GM18498 (cell line): Measurements from ENCODE around the gene PCSK7.
"Not testable (repeated sequence)": the region's sequence is repeated elsewhere in the genome, so short reads cannot be mapped to it uniquely, and the experiment has no call there.

ENCODE experiments used
- ATAC-seq: cut with Tn5 transposase; IDR thresholded peaks from one replicate; pipeline ENCODE4 v1.9.1; 2021; ENCODE audit warnings: mild to moderate bottlenecking, moderate library complexity; ENCODE audit not compliant: unreplicated experiment

The PCSK7 gene, protein sequence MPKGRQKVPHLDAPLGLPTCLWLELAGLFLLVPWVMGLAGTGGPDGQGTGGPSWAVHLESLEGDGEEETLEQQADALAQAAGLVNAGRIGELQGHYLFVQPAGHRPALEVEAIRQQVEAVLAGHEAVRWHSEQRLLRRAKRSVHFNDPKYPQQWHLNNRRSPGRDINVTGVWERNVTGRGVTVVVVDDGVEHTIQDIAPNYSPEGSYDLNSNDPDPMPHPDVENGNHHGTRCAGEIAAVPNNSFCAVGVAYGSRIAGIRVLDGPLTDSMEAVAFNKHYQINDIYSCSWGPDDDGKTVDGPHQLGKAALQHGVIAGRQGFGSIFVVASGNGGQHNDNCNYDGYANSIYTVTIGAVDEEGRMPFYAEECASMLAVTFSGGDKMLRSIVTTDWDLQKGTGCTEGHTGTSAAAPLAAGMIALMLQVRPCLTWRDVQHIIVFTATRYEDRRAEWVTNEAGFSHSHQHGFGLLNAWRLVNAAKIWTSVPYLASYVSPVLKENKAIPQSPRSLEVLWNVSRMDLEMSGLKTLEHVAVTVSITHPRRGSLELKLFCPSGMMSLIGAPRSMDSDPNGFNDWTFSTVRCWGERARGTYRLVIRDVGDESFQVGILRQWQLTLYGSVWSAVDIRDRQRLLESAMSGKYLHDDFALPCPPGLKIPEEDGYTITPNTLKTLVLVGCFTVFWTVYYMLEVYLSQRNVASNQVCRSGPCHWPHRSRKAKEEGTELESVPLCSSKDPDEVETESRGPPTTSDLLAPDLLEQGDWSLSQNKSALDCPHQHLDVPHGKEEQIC

GRCh38 chr11:117231842-117232091 is at the start of gene PCSK7:
PCSK7 (minus strand) TSS chr11:117232073; CDS start chr11:117229844, 2,229 bp downstream.
- no peak for ATAC-seq

- ATAC-seq = no peak
Measured at GRCh38 chr11:117281159-117281558, 49.3 kb upstream of the PCSK7 start.

DNA sequence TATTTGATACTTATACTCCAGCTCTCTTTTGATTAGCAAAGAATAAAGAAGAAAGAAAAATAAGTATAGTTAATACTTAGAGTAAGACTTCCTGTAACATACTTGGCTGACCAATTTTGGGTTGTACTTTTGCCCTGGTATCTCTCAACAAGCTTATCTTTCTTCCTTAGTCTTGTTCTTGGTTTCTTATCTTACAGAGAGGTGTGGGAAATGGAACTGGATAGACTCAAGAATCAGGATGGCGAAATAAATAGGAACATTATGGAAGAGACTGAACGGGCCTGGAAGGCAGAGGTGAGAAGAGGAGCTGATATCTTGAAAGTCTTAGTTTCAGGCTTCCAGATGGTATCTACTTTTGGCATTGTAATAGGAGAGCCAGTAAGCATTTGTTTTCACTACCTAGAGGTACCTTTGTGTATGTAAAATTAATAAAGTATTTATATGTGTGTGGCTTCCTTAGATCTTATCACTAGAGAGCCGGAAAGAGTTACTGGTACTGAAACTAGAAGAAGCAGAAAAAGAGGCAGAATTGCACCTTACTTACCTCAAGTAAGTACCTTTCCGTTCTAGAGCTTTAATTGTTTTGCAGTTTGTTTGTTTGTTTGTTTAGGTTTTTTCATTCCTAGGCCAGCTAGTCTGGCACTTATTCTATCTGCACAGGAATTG is 48.0 kb upstream of the PCSK7 start:
- ATAC-seq = no peak

DNA sequence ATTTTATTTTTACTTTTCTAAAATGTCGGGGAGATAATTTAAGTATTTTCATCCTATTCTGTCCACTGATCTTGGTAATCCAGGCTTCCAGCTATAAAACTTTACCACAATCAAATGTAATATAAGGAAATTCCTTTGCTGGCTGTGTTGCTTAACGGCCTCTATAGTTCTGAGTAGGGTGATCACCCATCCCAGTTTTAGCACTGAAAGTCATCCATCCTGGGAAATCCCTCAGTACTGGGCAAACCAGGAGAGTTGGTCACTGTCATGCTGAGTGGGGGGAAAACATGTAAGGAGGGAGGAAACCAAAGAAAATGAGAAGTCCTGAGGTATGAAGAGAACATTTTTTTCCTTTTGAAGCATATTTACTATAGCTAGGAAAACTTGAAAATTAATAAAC is 46.5 kb upstream of the PCSK7 start:
- no peak for ATAC-seq

DNA sequence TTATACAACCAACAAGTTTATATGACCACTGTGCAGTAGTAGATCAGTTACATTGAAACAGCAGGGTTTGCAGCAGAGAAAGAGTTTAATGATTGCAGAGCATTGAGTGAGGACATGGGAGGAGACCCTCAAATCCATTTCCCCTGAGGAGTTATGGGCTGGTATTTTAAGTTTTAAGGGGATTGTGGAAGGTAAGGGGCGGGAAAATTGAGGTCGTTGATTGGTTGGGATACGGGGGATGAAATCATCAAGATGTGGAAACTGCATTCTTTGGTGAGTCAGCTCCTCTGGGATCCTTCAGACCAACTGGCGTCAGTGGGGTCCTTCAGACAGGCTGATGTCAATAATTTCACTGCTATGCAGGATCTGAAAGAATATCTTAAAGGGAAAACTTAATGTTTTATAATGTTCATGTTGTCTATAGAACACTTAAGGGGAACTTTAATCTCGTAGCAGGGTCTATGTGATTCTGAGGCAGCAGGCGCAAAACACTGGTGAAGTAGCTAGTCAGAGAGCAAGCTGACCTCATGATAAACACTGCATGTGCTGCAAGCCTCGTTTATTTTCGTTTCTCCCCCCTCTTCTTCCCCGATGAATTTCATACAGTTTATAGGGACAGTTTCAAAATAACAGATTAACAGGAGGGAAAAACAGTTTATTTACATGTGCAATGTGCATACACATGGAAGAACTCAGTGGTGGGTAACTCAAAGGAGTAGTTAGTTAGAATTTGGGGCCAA is 41.8 kb upstream of the PCSK7 start:
- ATAC-seq = no peak

DNA sequence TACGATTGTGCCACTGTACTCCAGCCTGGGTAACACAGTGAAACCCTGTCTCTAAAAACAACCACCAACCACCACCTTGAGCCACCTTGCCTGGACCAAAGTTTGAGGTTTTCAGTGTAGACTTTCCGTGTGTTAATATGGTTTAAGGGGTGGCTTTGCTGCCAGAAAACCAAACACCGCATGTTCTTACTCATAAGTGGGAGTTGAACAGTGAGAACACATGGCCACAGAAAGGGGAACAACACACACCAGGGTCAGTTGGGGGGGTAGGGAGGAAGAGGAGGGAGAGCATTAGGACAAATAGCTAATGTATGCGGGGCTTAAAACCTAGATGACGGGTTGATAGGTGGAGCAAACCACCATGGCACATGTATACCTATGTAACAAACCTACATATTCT is 40.3 kb upstream of the PCSK7 start:
- ATAC-seq = not testable (repeated sequence)

GRCh38 chr11:117271208-117271607 is 39.3 kb upstream of the PCSK7 start:
- no peak for ATAC-seq

DNA sequence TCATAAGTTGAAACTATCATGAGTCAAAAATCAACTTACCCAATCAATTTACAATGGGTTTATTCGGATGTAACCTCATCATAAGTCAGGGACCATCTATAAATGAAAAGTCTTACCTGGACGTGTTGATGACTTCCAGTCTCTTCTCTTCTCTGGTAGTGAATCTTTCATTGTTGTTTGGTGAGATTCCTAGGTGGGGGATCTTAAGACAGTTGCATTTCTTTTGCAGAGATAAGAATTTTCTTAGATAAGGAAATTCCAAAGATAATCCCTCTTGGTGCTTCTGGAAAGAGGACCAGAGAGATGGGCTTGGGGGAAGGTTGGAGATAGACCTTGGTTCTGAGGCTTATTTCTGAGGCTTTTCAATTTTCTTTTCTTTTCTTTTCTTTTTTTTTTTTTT is 38.0 kb upstream of the PCSK7 start:
- no peak for ATAC-seq

DNA sequence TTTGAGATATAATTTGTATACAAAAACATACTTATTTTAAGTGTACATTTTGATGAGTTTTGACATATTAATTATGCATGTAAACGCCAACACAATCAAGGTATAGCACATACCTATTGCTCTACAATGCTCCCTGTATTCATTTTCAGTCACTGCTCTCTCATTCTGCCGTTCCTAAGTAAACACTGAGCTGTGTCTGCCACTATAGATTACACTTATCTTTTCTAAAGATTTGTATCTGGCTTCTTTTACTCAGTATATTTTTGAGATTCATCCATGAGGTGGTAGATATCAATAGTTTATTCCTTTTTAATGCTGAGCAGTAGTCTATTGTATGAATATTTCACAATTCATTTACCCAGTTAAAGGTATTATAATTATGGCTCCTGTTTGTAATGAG is 33.9 kb upstream of the PCSK7 start:
- ATAC-seq = no peak

DNA sequence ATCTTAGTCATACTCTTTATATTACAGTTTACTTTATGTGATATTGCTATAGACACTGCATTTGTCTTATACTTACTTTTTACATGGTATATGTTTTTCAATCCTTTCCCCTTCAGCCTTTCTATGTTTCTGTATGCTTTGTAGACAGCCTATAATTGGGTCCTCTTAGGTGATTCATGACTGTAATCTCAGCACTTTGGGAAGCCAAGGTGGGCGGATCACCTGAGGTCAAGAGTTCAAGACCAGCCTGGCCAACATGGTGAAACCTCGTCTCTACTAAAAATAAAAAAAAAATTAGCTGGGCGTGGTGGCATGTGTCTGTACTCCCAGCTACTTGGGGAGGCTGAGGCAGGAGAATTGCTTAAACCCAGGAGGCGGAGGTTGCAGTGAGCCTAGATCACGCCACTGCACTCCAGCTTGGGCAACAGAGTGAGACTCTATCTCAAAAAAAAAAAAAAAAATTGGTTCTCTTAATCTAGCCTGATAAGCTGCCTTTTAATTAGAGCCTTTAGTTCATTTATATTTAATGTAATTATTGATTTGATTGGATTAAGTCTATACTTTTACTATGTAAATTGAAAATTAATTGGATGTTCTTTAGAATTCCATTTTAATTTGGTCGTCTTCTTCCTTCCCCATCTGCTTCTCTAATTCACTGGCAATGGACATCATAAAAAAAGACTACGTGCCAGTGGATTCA is 32.9 kb upstream of the PCSK7 start:
- ATAC-seq = not testable (repeated sequence)

DNA sequence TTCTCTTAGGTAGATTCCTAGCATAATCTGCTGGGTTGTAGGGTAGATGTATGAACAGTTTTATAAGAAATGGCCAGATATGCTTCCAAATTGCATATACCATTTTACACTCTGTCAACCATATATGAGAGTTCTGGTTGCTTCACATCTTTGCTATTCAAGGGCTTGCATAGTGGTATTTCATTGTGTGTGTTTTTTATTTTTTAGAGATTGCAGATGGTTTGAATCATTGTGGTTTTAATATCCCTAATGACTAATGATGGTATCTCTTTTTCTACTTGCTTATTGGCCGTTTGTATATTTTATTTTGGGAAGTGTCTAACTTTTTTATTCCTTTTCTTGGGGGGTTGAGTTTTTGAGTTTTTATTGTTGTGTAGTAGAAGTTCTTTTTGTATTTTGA is 27.5 kb upstream of the PCSK7 start:
- ATAC-seq = no peak

GRCh38 chr11:117258576-117258975 is 26.7 kb upstream of the PCSK7 start:
- no peak for ATAC-seq

DNA sequence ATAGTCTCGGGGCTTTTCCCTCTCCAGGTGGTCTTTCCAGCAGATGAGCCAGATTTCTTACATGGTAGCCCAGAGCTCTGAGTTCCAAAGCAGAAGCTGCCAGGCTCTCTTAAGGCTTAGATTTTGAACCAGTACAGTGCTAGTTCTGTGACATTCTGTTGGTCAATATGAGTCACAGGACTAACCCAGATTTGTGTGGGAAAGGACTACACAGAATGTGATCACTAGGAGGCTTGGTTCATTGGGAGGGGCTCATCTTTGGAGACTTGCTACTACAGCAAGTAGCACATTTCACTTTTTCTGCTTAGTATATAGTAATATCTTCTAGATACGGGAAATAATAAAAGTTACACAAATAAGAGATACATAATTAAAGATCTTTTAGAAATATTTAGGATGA is 24.7 kb upstream of the PCSK7 start:
- ATAC-seq = no peak

DNA sequence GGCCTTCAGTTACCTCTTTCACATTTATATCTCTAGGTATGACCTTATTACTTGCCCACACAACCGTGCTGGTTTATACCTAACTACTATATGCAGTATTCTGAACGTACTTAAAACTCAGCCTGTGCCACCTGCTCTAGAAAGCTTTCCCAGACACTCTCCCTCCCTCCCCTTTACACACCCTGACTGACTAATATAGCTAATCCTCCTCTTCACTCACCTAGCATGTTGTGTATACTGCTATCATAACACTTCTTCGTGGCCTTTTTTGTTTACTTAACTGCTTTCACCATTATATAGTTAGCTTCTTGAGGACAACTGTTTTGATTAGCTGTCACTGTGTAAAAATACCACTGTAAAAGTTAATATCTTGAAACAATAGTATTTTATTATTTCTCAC is 24.1 kb upstream of the PCSK7 start:
- no peak for ATAC-seq

GRCh38 chr11:117251506-117251905 is 19.6 kb upstream of the PCSK7 start:
- ATAC-seq = no peak

DNA sequence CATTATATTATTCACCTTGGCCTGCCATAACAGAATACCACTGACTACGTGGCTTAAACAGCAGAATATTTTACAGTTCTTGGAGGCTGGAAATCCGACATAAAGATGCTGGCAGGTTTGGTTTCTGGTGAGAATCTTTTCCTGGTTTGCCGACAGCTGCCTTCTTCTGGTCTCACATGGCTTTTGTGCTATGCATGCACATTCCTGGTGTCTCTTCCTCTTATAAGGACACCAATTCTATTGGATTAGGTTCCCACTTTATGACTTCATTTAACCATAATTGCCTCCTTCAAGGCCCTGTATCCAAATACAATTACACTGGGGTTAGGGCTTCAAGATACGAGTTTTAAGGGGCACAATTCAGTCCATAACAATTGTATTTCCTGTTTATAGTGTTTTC is 17.7 kb upstream of the PCSK7 start:
- no peak for ATAC-seq

GRCh38 chr11:117248341-117248740 is 16.5 kb upstream of the PCSK7 start:
- no peak for ATAC-seq

GRCh38 chr11:117239295-117239694 is 7.4 kb upstream of the PCSK7 start:
- ATAC-seq = no peak

GRCh38 chr11:117238221-117238620 is 6.3 kb upstream of the PCSK7 start:
- ATAC-seq = no peak

- ATAC-seq = no peak
Measured at GRCh38 chr11:117232911-117233409, 1.1 kb upstream of the PCSK7 start.
